K562 (cell line): Measurements from ENCODE around the gene LMNTD2. TPM values are rescaled to one million over a fixed set of nuclear protein-coding genes. Genes with fewer than 3 reads are reported as not detected.

Experiments
- AFF1 ChIP-seq, 2 experiments: fragments of 450-650 bp; IDR thresholded peaks; 2 replicates each; pipeline ENCODE4 v1.6.1; 2018; ENCODE audit warnings: mild to moderate bottlenecking in 2 of 2, low read depth in 1 of 2; ENCODE audit not compliant: partially characterized antibody in 2 of 2
- BHLHE40 ChIP-seq: IDR thresholded peaks from 2 replicates; pipeline ENCODE4 v1.6.1; 2011; ENCODE audit warnings: low read length, improper control_type of control experiment
- CEBPZ ChIP-seq: fragments of 150-350 bp; IDR thresholded peaks from 2 replicates; pipeline ENCODE4 v1.6.1; 2014; ENCODE audit warnings: low read depth, mild to moderate bottlenecking, low read length, borderline replicate concordance
- CHD4 ChIP-seq: fragments of 200-600 bp; sonication (generic); IDR thresholded peaks from 3 replicates; pipeline ENCODE4 v1.6.1; 2012; ENCODE audit warnings: low read depth, mild to moderate bottlenecking, mixed read lengths, low read length, inconsistent platforms; ENCODE audit not compliant: insufficient read depth, insufficient replicate concordance, poor library complexity, severe bottlenecking
- ETS1 ChIP-seq: conservative IDR thresholded peaks from 2 replicates; pipeline ENCODE4 v1.6.1; 2011; ENCODE audit warnings: low read depth, mild to moderate bottlenecking, low read length; ENCODE audit not compliant: control insufficient read depth
- TAF15 ChIP-seq: fragments of 200-400 bp; formaldehyde crosslinking; IDR thresholded peaks from 2 replicates; pipeline ENCODE4 v1.6.1; 2017; ENCODE audit warnings: mild to moderate bottlenecking, low read depth, low read length, moderate library complexity
- YY1 ChIP-seq, 3 experiments: IDR thresholded peaks; 2 replicates each; pipeline ENCODE4 v1.6.1; 2011; ENCODE audit warnings: low read length in 2 of 3, mild to moderate bottlenecking in 2 of 3, moderate library complexity in 2 of 3, borderline replicate concordance in 1 of 3, control low read depth in 1 of 3, low read depth in 1 of 3; ENCODE audit not compliant: insufficient read depth in 3 of 3, insufficient replicate concordance in 2 of 3, control insufficient read depth in 1 of 3, insufficient read length in 1 of 3; ENCODE audit errors: extremely low read depth in 1 of 3
- ZBTB11 ChIP-seq, 3 experiments: fragments of 200-800 bp in 1 of 3; fragments of 250-450 bp in 1 of 3; fragments of 450-650 bp in 1 of 3; sonication (Bioruptor Pico) in 1 of 3; sonication (Bioruptor generic) in 1 of 3; formaldehyde crosslinking in 1 of 3; IDR thresholded peaks; 2 replicates each; pipeline versions ENCODE4 v1.6.1 to v1.8.0; 2016 to 2022; ENCODE audit warnings: mild to moderate bottlenecking in 2 of 3, missing genetic modification characterization in 2 of 3, missing compliant biosample characterization in 1 of 3, moderate library complexity in 1 of 3
- polyA plus RNA-seq, 8 experiments: library from polyadenylated mRNA; depleted of rRNA in 4 of 8; stranded (reverse) in 5 of 8; unstranded in 3 of 8; fragments of >200 nt; fragmentation: Nextera tagmentation in 2 of 8; fragmentation: Illumina TruSeq in 1 of 8; extraction: Ambion mirVana in 2 of 8; extraction: Trizol in 1 of 8; gene quantifications; 2 replicates each; pipeline versions ENCODE4 v1.2.1 to v1.2.3, GENCODE V29; 2011 to 2014; ENCODE audit warnings: inconsistent platforms in 1 of 8, missing spikeins in 1 of 8
- total RNA-seq, 7 experiments: library from RNA; depleted of rRNA in 6 of 7; stranded (reverse); fragments of >200 nt in 6 of 7; fragmentation: Illumina TruSeq in 2 of 7; extraction: Trizol in 2 of 7; gene quantifications; 2 replicates each; pipeline versions ENCODE4 v1.2.1 to v1.2.3, GENCODE V29; 2011 to 2021; ENCODE audit warnings: low replicate concordance in 1 of 7

LMNTD2 gene
- total and polyA plus RNA-seq, 9 of the 15 experiments (the other 6 are each of a cell fraction or from before 2014, with no cell fraction given), result 0.48 to 4.2 (median 1.5) TPM; not detected in 3

- TF ChIP-seq CEBPZ (peak; percentile 49; the same call in 1 of the 2 replicates), BHLHE40 (peak; percentile 60), TAF15 (no peak), ZBTB11 (CRISPR knock-in tag; IDR thresholded peaks at IDR 0.05) (peak in 1 of 3 experiments; percentile 30; a peak in 1 of 6 replicates), ETS1 (peak; percentile 58), AFF1 (IDR thresholded peaks at IDR 0.05; ENCODE audit: low read depth in 1 of 2, partially characterized antibody in 2 of 2) (no peak), CHD4 (no peak), YY1 (IDR thresholded peaks at IDR 0.05; ENCODE audit: borderline replicate concordance in 1 of 3, control insufficient read depth in 1 of 3, extremely low read depth in 1 of 3, insufficient read depth in 3 of 3, insufficient read length in 1 of 3, insufficient replicate concordance in 2 of 3, low read depth in 1 of 3, low read length in 2 of 3) (peak in 2 of 3 experiments; percentile 30 to 50)
Measured at GRCh38 chr11:535519-536454, 24.8 kb downstream of the LMNTD2 start, which contains the start of gene HRAS (continued).
